ENCODE data around the gene KDM2A. TPM values are rescaled to one million over a fixed set of nuclear protein-coding genes. Genes with fewer than 3 reads are reported as not detected.
A peak's percentile ranks its signal among the peaks of the same experiment; 100 is the strongest.

KDM2A gene
- total RNA-seq: 100 to 1,000 TPM in 1 of 4 donors, 10 to 100 TPM in 3; 65.3 to 137 (median 81.2) TPM

DNA sequence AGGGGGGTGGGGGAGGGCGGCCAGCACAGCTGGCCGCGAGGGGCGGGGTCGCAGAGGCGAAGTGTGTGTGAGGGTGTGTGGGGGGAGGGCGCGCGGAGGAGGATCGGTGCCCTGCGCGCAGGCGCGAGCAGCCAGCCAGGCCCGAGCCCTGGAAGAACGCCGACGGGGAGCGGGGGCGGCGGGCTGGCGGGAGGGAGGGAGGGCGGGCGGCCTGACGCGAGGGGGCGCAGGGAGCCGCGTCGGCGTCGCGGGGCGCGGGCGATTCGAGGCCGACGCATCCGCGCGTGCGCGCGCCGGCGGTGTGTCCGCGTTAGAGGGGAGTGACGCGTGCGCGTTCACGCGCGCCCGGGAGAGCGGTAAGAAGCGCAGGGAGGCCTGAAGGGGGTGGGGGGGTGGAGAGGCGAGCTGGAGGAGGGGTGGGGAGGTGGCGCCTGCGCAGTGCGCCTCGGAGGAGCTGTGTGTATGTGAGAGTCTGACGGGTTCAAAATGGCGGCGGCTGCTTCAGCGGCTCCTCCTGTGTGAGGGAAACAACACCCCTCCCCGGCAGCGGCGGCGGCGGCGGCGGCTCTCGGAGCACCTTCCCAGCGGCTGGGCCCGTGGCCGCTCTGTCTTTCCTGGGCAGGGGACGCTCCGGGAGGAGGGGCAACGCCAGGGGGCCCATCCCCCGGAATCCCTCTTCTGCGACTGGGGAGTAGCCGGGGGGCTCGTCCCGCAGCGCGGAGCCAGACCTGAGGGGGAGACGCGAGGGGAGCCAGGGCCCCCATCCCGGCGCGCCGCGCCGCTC, at the start of gene KDM2A:
Gene KDM2A (plus strand): TSS at position 463 of the 784 bp plus-strand sequence. CDS start 2,054 bp downstream, outside the sequence.
- Histone ChIP-seq H3K27me3 (no peaks in the 10 kb centered on the region), H3K4me1 (peaks cover 17 to 60% (median 22%) of the 10 kb centered on the region in 4 donors), H3K27ac (peak within 1 kb of the TSS; percentile 98 to 100 (median 100)), H3K9me3 (no peaks in the 10 kb centered on the region), H3K4me3 (peak within 1 kb of the TSS; percentile 98 to 100 (median 98)), H3K36me3 (no peaks in the 10 kb centered on the region)
- DNase-seq: peak; percentile 99
- TF ChIP-seq POLR2AphosphoS5 (IDR thresholded peaks at IDR 0.05) (peak; percentile 63 to 79 (median 72)), CTCF (IDR thresholded peaks at IDR 0.05) (peak in 4 of 5 experiments; percentile 8 to 22 (median 14)), POLR2A (IDR thresholded peaks at IDR 0.05) (peak; percentile 81), EP300 (IDR thresholded peaks at IDR 0.05; ENCODE audit: low read depth) (no peak)
- intact Hi-C loops (cut with DNase I; ENCODE audit: low total_unique reads) (no loop called here), in situ Hi-C loops (cut with MboI; ENCODE audit: low pct_ligation_motif_present in 1 of 4, low pct_unique_long_range_greater_than_20kb in 1 of 4, low sequenced_read_pairs in 3 of 4) (no loop called here)
- WGBS, 2 donors (ENCODE audit: low coverage in 1 of 2): 1% methylated on average over 16 of the region's 97 CpGs; no CpG with 5 or more reads in 1 of the 2 donors

DNA sequence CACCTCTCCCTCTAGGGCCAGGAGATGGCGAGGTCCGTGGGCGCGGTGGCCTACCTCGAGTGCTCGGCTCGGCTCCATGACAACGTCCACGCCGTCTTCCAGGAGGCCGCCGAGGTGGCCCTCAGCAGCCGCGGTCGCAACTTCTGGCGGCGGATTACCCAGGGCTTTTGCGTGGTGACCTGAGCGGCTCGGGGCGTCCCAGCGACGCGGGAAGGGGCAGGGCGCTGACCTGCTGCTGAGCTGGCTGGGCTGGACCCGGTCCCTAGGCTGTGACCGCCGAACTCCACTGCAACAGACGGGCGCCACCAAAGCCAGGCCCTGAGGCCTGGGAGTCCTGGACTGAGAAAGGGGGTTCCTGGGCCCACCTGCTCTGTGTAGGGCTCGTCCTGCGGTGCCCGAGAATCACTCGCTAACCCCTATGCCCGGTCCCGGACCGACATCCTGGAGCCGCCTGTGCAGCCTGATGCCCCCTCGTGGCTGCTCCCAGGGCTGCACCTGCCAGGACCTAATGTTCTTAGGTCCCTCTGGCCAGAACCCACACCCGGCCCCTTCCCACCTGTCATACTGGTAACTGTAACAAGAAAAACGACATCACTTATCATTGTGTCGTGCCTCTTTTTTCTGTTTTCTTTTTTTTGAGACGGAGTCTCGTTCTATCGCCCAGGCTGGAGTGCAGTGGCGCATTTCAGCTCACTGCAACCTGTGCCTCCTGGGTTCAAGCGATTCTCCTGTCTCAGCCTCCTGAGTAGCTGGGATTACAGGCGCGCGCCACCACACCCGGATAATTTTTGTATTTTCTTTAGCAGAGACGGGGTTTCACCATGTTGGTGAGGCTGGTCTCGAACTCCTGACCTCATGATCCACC, 47.4 kb upstream of the KDM2A start:
- peak; percentile 85 for DNase-seq
- no peaks in the 10 kb centered on the region for H3K36me3 ChIP-seq
- H3K4me3 ChIP-seq: peak overlapping the region in 3 of 4 donors; percentile 10 to 45 (median 29)
- peak; percentile 82 to 92 (median 86) for TF ChIP-seq CTCF (IDR thresholded peaks at IDR 0.05)
- TF ChIP-seq POLR2A (IDR thresholded peaks at IDR 0.05): no peak
- WGBS, 2 donors (ENCODE audit: low coverage in 1 of 2): 20 to 44% methylated on average over 1 to 53 of the region's 53 CpGs
- H3K4me1 ChIP-seq: peaks cover 0 to 7% (median 3%) of the 10 kb centered on the region in 4 donors
- H3K27ac ChIP-seq: no peak overlapping the region
- H3K9me3 ChIP-seq: no peaks in the 10 kb centered on the region
- in situ Hi-C loops (cut with MboI; ENCODE audit: low pct_ligation_motif_present in 1 of 4, low pct_unique_long_range_greater_than_20kb in 1 of 4, low sequenced_read_pairs in 3 of 4): no loop called here
- H3K27me3 ChIP-seq: no peaks in the 10 kb centered on the region
- intact Hi-C loops (cut with DNase I; ENCODE audit: low total_unique reads): no loop called here

GRCh38 chr11:67072295-67072694, 46.8 kb upstream of the KDM2A start:
- Histone ChIP-seq H3K27ac (no peak overlapping the region), H3K4me3 (no peak overlapping the region), H3K36me3 (no peaks in the 10 kb centered on the region), H3K27me3 (no peaks in the 10 kb centered on the region), H3K4me1 (peaks cover 0 to 10% (median 3%) of the 10 kb centered on the region in 4 donors), H3K9me3 (no peaks in the 10 kb centered on the region)
- intact Hi-C loops (cut with DNase I; ENCODE audit: low total_unique reads): no loop called here
- in situ Hi-C loops (cut with MboI; ENCODE audit: low pct_ligation_motif_present in 1 of 4, low pct_unique_long_range_greater_than_20kb in 1 of 4, low sequenced_read_pairs in 3 of 4): no loop called here
- DNase-seq: no peak
- TF ChIP-seq POLR2AphosphoS5 (IDR thresholded peaks at IDR 0.05): no peak
- TF ChIP-seq POLR2A (IDR thresholded peaks at IDR 0.05): no peak
- TF ChIP-seq CTCF (IDR thresholded peaks at IDR 0.05): no peak
- no peak for TF ChIP-seq EP300 (IDR thresholded peaks at IDR 0.05; ENCODE audit: low read depth)
- WGBS, 2 donors (ENCODE audit: low coverage in 1 of 2): 65 to 100% methylated on average over 3 to 11 of the region's 11 CpGs

DNA sequence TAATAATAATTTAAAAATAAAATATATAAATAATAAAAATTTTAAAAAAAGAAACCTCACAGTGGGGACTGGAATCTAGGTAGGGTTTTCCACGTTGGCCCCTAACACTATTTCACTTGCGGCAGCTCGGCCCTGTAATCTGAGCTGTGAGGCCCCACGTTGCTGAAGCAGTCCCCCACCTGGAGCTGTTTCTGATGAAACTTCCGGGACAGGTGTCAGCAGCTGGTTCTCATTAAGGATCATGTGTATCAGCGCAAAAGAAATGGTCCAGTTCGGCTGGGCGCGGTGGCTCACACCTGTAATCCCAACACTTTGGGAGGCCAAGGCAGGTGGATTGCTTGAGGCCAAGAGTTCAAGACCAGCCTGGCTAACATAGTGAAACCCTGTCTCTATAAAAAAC, 45.2 kb upstream of the KDM2A start:
- intact Hi-C loops (cut with DNase I; ENCODE audit: low total_unique reads): no loop called here
- Histone ChIP-seq H3K27me3 (no peaks in the 10 kb centered on the region), H3K4me3 (no peak overlapping the region), H3K4me1 (peaks cover 5 to 26% (median 11%) of the 10 kb centered on the region in 4 donors), H3K36me3 (no peaks in the 10 kb centered on the region), H3K9me3 (no peaks in the 10 kb centered on the region), H3K27ac (no peak overlapping the region)
- in situ Hi-C loops (cut with MboI; ENCODE audit: low pct_ligation_motif_present in 1 of 4, low pct_unique_long_range_greater_than_20kb in 1 of 4, low sequenced_read_pairs in 3 of 4): no loop called here
- WGBS, 2 donors (ENCODE audit: low coverage in 1 of 2): 82% methylated on average over 9 of the region's 9 CpGs; no CpG with 5 or more reads in 1 of the 2 donors
- TF ChIP-seq CTCF (IDR thresholded peaks at IDR 0.05): no peak
- TF ChIP-seq POLR2A (IDR thresholded peaks at IDR 0.05): no peak
- TF ChIP-seq POLR2AphosphoS5 (IDR thresholded peaks at IDR 0.05): no peak
- TF ChIP-seq EP300 (IDR thresholded peaks at IDR 0.05; ENCODE audit: low read depth): no peak
- no peak for DNase-seq

All from transverse colon (tissue), 4 donors.